Endothelial cell of umbilical vein (primary cell): ENCODE results near the gene GPATCH4. TPM values are rescaled to one million over a fixed set of nuclear protein-coding genes. Genes with fewer than 3 reads are reported as not detected.

Experiments
- BruUV-seq: library from RNA; stranded (reverse); fragments of 400-500 nt; replicated peaks from 2 replicates; lab custom pipeline; 2021; lab: Mats Ljungman, UMichigan
- CTCF ChIA-PET: fragments of 300-600, 350-600 bp; sonication (Branson Sonifier 250); formaldehyde crosslinking; loops from one replicate; lab custom pipeline; 2021; ENCODE audit warnings: antibody characterized with exemption, inconsistent platforms; lab: Charles Lee
- POLR2A ChIA-PET: fragments of 300-600, 350-600 bp; sonication (Branson Sonifier 250); formaldehyde crosslinking; loops from one replicate; lab custom pipeline; 2021; ENCODE audit warnings: antibody characterized with exemption, inconsistent platforms; lab: Charles Lee
- DNase-seq: peaks from one replicate; pipeline ENCODE4 v3.0.0-alpha.2; 2011; ENCODE audit warnings: low read depth, low spot score
- FAIRE-seq: peaks from 2 replicates; lab custom pipeline; 2011; peaks lifted over from hg19 to GRCh38; lab: Jason Lieb, UNC
- H2AFZ ChIP-seq: 2 replicates; pipeline ENCODE4 v1.6.0; 2012; ENCODE audit warnings: low read depth, low read length, control low read depth, inconsistent platforms
- H3K27ac ChIP-seq: 2 replicates; pipeline ENCODE4 v1.5.1; 2011; ENCODE audit warnings: low read depth, mild to moderate bottlenecking, control low read depth, low read length, moderate library complexity; ENCODE audit not compliant: insufficient read depth
- H3K27me3 ChIP-seq, 2 experiments: 2 replicates each; pipeline versions ENCODE4 v1.6.0 to v1.6.1; 2011; ENCODE audit warnings: low read length in 2 of 2, mixed read lengths in 1 of 2; ENCODE audit not compliant: control insufficient read depth in 2 of 2, insufficient read depth in 2 of 2
- H3K36me3 ChIP-seq, 2 experiments: 2 replicates in 1 of 2; 3 replicates in 1 of 2; pipeline ENCODE4 v1.5.1; 2011; ENCODE audit warnings: low read length in 2 of 2, mild to moderate bottlenecking in 1 of 2, moderate library complexity in 1 of 2; ENCODE audit not compliant: control insufficient read depth in 2 of 2, insufficient read depth in 2 of 2; ENCODE audit errors: extremely low read depth in 1 of 2
- H3K4me1 ChIP-seq: 3 replicates; pipeline ENCODE4 v1.5.1; 2011; ENCODE audit warnings: mild to moderate bottlenecking, low read length; ENCODE audit not compliant: control insufficient read depth, insufficient read depth; ENCODE audit errors: extremely low read depth
- H3K4me2 ChIP-seq: 2 replicates; pipeline ENCODE4 v1.6.1; 2011; ENCODE audit warnings: low read length, control low read depth, mixed read lengths; ENCODE audit not compliant: insufficient read depth
- H3K4me3 ChIP-seq, 3 experiments: fragments of 200-600 bp in 1 of 3; sonication (generic), shearing (Covaris generic) in 1 of 3; replicated peaks in 1 of 3; 2 replicates each; pipeline ENCODE4 v1.5.1; 2011 to 2016; ENCODE audit warnings: control low read depth in 3 of 3, low read length in 3 of 3, mild to moderate bottlenecking in 2 of 3, inconsistent platforms in 1 of 3, low read depth in 1 of 3, moderate library complexity in 1 of 3; ENCODE audit not compliant: insufficient read depth in 1 of 3
- H3K79me2 ChIP-seq: 2 replicates; pipeline ENCODE4 v1.6.0; 2012; ENCODE audit warnings: low read length, inconsistent platforms; ENCODE audit not compliant: control insufficient read depth, insufficient read depth
- H3K9ac ChIP-seq: replicated peaks from 2 replicates; pipeline ENCODE3; 2011; ENCODE audit warnings: low read length, control low read depth; ENCODE audit not compliant: insufficient read depth; ENCODE audit errors: extremely low read depth
- H3K9me1 ChIP-seq: replicated peaks from 3 replicates; pipeline ENCODE4 v1.6.0; 2011; ENCODE audit warnings: mild to moderate bottlenecking, low read length; ENCODE audit not compliant: control insufficient read depth, insufficient read depth; ENCODE audit errors: extremely low read depth
- H3K9me3 ChIP-seq: replicated peaks from 2 replicates; pipeline ENCODE4 v1.5.1; 2012; ENCODE audit warnings: low read length, inconsistent platforms; ENCODE audit not compliant: control insufficient read depth, insufficient read depth
- H4K20me1 ChIP-seq: replicated peaks from 2 replicates; pipeline ENCODE3; 2011; ENCODE audit warnings: mild to moderate bottlenecking, low read length; ENCODE audit not compliant: control insufficient read depth, insufficient read depth; ENCODE audit errors: extremely low read depth
- EZH2 ChIP-seq: IDR thresholded peaks from 2 replicates; pipeline ENCODE4 v1.6.1; 2012; ENCODE audit warnings: borderline replicate concordance, low read depth, mild to moderate bottlenecking, moderate library complexity, low read length, inconsistent platforms; ENCODE audit not compliant: severe bottlenecking
- FOS ChIP-seq: IDR thresholded peaks from 2 replicates; pipeline ENCODE4 v1.6.1; 2011; ENCODE audit warnings: mild to moderate bottlenecking, low read length, moderate library complexity, borderline replicate concordance; ENCODE audit not compliant: insufficient read depth
- GATA2 ChIP-seq: IDR thresholded peaks from 2 replicates; pipeline ENCODE4 v1.7.0; 2011; ENCODE audit warnings: low read depth, mild to moderate bottlenecking, moderate library complexity, mixed read lengths, low read length; ENCODE audit not compliant: insufficient read length, insufficient read depth
- JUN ChIP-seq: IDR thresholded peaks from 2 replicates; pipeline ENCODE4 v1.6.1; 2011; ENCODE audit warnings: borderline replicate concordance, low read depth; ENCODE audit not compliant: insufficient read length, insufficient read depth
- MAX ChIP-seq: IDR thresholded peaks from 2 replicates; pipeline ENCODE4 v1.6.1; 2011; ENCODE audit not compliant: insufficient read depth, insufficient read length
- MYC ChIP-seq: IDR thresholded peaks from one replicate; pipeline ENCODE4 v1.6.1; 2011; ENCODE audit warnings: mild to moderate bottlenecking, low read depth, low read length
- POLR2A ChIP-seq: IDR thresholded peaks from 2 replicates; pipeline ENCODE4 v1.6.1; 2012; ENCODE audit warnings: low read depth, mild to moderate bottlenecking, control low read depth, low read length
- POLR2AphosphoS5 ChIP-seq: IDR thresholded peaks from 2 replicates; pipeline ENCODE4 v1.6.1; 2012; ENCODE audit warnings: low read depth, mild to moderate bottlenecking, control low read depth, low read length, moderate library complexity; ENCODE audit not compliant: insufficient read depth
- dilution Hi-C: fragments of 300-500 bp; cut with MboI; formaldehyde crosslinking; loops from one replicate; pipeline ENCODE4 v1.15.0; 2019; ENCODE audit warnings: low sequenced_read_pairs; ENCODE audit not compliant: extremely low pct_ligation_motif_present
- intact Hi-C: fragments of 100-400 bp; cut with micrococcal nuclease; formaldehyde crosslinking; loops from one replicate; pipeline ENCODE4 v1.10.0; 2022
- polyA plus RNA-seq, 4 experiments: library from polyadenylated mRNA; depleted of rRNA in 3 of 4; stranded (reverse) in 3 of 4; unstranded in 1 of 4; fragments of >200 nt; gene quantifications; 2 replicates each; pipeline versions ENCODE4 v1.2.1 to v1.2.3, GENCODE V29; 2011 to 2012; ENCODE audit warnings: missing spikeins in 1 of 4
- total RNA-seq: library from RNA; stranded (reverse); gene quantifications from 2 replicates; pipeline ENCODE4 v1.2.3, GENCODE V29; 2021
- TF ChIP-seq, protein P1 (sequence below), 2 donors: IDR thresholded peaks; 1 replicate in 1 of 2; 2 replicates in 1 of 2; pipeline ENCODE4 v1.5.1; 2011; ENCODE audit warnings: low read length in 2 of 2, mild to moderate bottlenecking in 2 of 2, moderate library complexity in 2 of 2, control low read depth in 1 of 2, inconsistent platforms in 1 of 2, low read depth in 1 of 2; ENCODE audit not compliant: insufficient read depth in 1 of 2; ENCODE audit errors: extremely low read depth in 1 of 2

Gene GPATCH4
- total and polyA plus RNA-seq, 2 donors (not counting 3 experiments of a cell fraction or from before 2014, with no cell fraction given) = 22.4 to 29.2 TPM

DNA sequence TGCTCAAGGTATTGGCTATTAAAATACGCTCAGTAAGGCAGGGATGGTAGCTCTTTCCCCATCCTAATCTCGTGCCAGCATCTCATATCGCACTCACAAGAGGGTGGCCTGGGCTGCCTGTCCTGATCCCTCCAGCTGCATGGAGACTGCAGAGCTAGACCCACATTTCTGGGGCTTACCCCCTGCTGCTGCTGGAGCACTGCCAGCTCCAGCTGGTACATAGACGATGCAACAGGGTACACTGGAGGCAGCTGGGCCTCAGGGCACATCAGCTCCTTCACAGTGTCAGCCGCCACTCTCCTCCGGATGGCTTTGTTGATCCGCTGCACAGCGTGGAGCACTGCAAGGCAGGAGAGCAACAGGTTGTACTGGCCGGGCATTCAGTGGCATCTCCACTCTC lies 44.9 kb downstream of the GPATCH4 start:
- no peaks in the 10 kb centered on the region for H3K27me3 ChIP-seq
- no peak for TF ChIP-seq GATA2
- TF ChIP-seq FOS = no peak
- DNase-seq (no peak), FAIRE-seq (no peak)
- no peaks in the 10 kb centered on the region for H4K20me1 ChIP-seq
- dilution Hi-C loops = no loop called here
- H3K79me2 ChIP-seq = no peaks in the 10 kb centered on the region
- no peaks in the 10 kb centered on the region for H3K9me3 ChIP-seq
- no peak overlapping the region for H3K4me3 ChIP-seq
- no peaks in the 10 kb centered on the region for H3K9me1 ChIP-seq
- no peak overlapping the region for H2AFZ ChIP-seq
- no TSS peak for BruUV-seq
- H3K9ac ChIP-seq = no peak overlapping the region
- ChIA-PET CTCF (interaction anchor here (0.7 to 1.6 kb wide), 4 partner anchors 12 to 52 kb away, joined by 3 to 6 read pairs (median 3); no protein-coding TSS in a partner anchor), POLR2A (no interaction called here)
- H3K4me2 ChIP-seq = no peak overlapping the region
- H3K27ac ChIP-seq = no peak overlapping the region
- peaks cover 11 to 17% of the 10 kb centered on the region in 2 experiments for H3K36me3 ChIP-seq
- intact Hi-C loops = no loop called here
- no peaks in the 10 kb centered on the region for H3K4me1 ChIP-seq

GRCh38 chr1:156555715-156556114 lies 45.6 kb downstream of the GPATCH4 start:
- no peak overlapping the region for H3K4me2 ChIP-seq
- dilution Hi-C loops = no loop called here

More at GRCh38 chr1:156555715-156556114, 45.6 kb downstream of the GPATCH4 start:
- Histone ChIP-seq H3K27ac (no peak overlapping the region), H3K9ac (no peak overlapping the region), H3K36me3 (peaks cover 9 to 21% of the 10 kb centered on the region in 2 experiments), H3K4me3 (no peak overlapping the region), H3K79me2 (no peaks in the 10 kb centered on the region), H3K27me3 (no peaks in the 10 kb centered on the region), H3K9me3 (no peaks in the 10 kb centered on the region), H4K20me1 (no peaks in the 10 kb centered on the region), H3K9me1 (no peaks in the 10 kb centered on the region), H3K4me1 (no peaks in the 10 kb centered on the region), H2AFZ (no peak overlapping the region)
- TF ChIP-seq MYC = no peak
- TF ChIP-seq FOS = no peak
- no peak for TF ChIP-seq GATA2
- TF ChIP-seq MAX = no peak
- no peak for TF ChIP-seq POLR2A
- TF ChIP-seq, protein P1, sequence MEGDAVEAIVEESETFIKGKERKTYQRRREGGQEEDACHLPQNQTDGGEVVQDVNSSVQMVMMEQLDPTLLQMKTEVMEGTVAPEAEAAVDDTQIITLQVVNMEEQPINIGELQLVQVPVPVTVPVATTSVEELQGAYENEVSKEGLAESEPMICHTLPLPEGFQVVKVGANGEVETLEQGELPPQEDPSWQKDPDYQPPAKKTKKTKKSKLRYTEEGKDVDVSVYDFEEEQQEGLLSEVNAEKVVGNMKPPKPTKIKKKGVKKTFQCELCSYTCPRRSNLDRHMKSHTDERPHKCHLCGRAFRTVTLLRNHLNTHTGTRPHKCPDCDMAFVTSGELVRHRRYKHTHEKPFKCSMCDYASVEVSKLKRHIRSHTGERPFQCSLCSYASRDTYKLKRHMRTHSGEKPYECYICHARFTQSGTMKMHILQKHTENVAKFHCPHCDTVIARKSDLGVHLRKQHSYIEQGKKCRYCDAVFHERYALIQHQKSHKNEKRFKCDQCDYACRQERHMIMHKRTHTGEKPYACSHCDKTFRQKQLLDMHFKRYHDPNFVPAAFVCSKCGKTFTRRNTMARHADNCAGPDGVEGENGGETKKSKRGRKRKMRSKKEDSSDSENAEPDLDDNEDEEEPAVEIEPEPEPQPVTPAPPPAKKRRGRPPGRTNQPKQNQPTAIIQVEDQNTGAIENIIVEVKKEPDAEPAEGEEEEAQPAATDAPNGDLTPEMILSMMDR (IDR thresholded peaks at IDR 0.05; ENCODE audit: extremely low read depth in 1 of 2, insufficient read depth in 1 of 2, low read depth in 1 of 2, low read length in 2 of 2) = no peak
- TF ChIP-seq JUN = no peak
- TF ChIP-seq POLR2AphosphoS5 = no peak
- no peak for TF ChIP-seq EZH2
- BruUV-seq = no TSS peak
- FAIRE-seq (no peak), DNase-seq (no peak)
- ChIA-PET CTCF (interaction anchor here (1.0 to 2.2 kb wide), 5 partner anchors 13 to 75 kb away, joined by 3 to 7 read pairs (median 3); no protein-coding TSS in a partner anchor), POLR2A (no interaction called here)
- intact Hi-C loops = no loop called here
